ENCODE measurements around the gene CCNE1.
A peak's percentile ranks its signal among the peaks of the same experiment; 100 is the strongest.

Gene CCNE1

DNA sequence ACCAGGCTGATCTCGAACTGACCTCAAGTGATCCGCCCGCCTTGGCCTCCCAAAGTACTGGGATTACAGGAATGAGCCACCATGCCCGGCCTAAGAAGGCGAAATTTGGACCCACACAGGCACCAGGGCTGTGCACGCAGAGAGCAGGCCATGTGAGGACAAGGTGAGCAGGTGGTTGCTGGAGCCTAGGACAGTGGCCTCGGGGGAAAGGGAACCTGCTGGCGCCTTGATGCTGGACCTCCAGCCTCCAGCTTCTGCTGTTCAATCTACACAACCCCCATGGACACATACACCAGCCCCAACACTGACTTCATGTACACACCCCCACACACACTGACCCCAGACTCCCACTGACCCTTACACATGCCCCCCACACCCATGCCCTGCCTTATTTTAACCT, 41.8 kb upstream of the CCNE1 start:
- Histone ChIP-seq H3K79me2 (ENCODE audit: insufficient read depth, low read length) (no peaks in the 10 kb centered on the region), H3K4me3 (ENCODE audit: low read depth in 1 of 2, low read length in 2 of 2) (no peak overlapping the region), H4K20me1 (ENCODE audit: insufficient read depth, low read length) (0 out of 2 replicates have a peak, but pooled peaks cover 3% of the 10 kb centered on the region), H3K36me3 (ENCODE audit: insufficient read depth, low read length) (no peaks in the 10 kb centered on the region), H3K4me1 (ENCODE audit: insufficient read depth, low read length) (no peaks in the 10 kb centered on the region), H3K9ac (ENCODE audit: low read depth, low read length) (no peak overlapping the region), H3K4me2 (ENCODE audit: insufficient read depth, low read length) (no peak overlapping the region), H2AFZ (ENCODE audit: low read depth, low read length) (no peak overlapping the region), H3K27ac (ENCODE audit: low read length) (no peak overlapping the region), H3K9me3 (ENCODE audit: insufficient read depth, low read length, severe bottlenecking) (no peaks in the 10 kb centered on the region), H3K27me3 (ENCODE audit: insufficient read depth, low read length, poor library complexity) (no peaks in the 10 kb centered on the region)
- no peak for DNase-seq
- TF ChIP-seq, protein P1, sequence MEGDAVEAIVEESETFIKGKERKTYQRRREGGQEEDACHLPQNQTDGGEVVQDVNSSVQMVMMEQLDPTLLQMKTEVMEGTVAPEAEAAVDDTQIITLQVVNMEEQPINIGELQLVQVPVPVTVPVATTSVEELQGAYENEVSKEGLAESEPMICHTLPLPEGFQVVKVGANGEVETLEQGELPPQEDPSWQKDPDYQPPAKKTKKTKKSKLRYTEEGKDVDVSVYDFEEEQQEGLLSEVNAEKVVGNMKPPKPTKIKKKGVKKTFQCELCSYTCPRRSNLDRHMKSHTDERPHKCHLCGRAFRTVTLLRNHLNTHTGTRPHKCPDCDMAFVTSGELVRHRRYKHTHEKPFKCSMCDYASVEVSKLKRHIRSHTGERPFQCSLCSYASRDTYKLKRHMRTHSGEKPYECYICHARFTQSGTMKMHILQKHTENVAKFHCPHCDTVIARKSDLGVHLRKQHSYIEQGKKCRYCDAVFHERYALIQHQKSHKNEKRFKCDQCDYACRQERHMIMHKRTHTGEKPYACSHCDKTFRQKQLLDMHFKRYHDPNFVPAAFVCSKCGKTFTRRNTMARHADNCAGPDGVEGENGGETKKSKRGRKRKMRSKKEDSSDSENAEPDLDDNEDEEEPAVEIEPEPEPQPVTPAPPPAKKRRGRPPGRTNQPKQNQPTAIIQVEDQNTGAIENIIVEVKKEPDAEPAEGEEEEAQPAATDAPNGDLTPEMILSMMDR (IDR thresholded peaks at IDR 0.05; ENCODE audit: borderline replicate concordance, extremely low read depth, low read length, poor library complexity, severe bottlenecking), result no peak
- no peak for TF ChIP-seq EZH2 (IDR thresholded peaks at IDR 0.05; ENCODE audit: borderline replicate concordance, low read depth, low read length, severe bottlenecking)
- ATAC-seq (ENCODE audit: insufficient read depth, low read depth), result no peak

DNA sequence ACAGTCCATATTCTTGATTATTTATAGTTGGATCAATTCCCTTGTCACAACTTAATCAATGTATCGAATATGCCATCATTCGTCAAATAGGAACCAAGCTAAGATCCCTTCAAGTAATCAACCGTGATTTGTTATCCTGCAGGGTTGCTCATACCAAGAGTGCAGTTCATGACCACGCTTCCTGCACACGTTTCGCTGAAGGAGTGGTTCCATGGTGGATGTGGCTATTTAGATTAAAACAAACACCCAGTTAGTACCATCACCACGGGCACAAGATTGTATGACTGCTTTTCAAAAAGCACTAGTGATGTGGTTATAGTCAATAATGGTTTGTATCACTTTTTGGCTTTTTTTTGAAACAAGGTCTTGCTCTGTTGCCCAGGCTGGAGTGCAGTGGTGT, 41.1 kb upstream of the CCNE1 start:
- Histone ChIP-seq H3K4me2 (ENCODE audit: insufficient read depth, low read length) (no peak overlapping the region), H4K20me1 (ENCODE audit: insufficient read depth, low read length) (0 out of 2 replicates have a peak, but pooled peaks cover 3% of the 10 kb centered on the region), H3K9me3 (ENCODE audit: insufficient read depth, low read length, severe bottlenecking) (no peaks in the 10 kb centered on the region), H2AFZ (ENCODE audit: low read depth, low read length) (no peak overlapping the region), H3K79me2 (ENCODE audit: insufficient read depth, low read length) (no peaks in the 10 kb centered on the region), H3K4me1 (ENCODE audit: insufficient read depth, low read length) (no peaks in the 10 kb centered on the region), H3K4me3 (ENCODE audit: low read depth in 1 of 2, low read length in 2 of 2) (no peak overlapping the region), H3K9ac (ENCODE audit: low read depth, low read length) (no peak overlapping the region), H3K27ac (ENCODE audit: low read length) (no peak overlapping the region), H3K27me3 (ENCODE audit: insufficient read depth, low read length, poor library complexity) (no peaks in the 10 kb centered on the region), H3K36me3 (ENCODE audit: insufficient read depth, low read length) (no peaks in the 10 kb centered on the region)
- DNase-seq, result no peak
- TF ChIP-seq EZH2 (IDR thresholded peaks at IDR 0.05; ENCODE audit: borderline replicate concordance, low read depth, low read length, severe bottlenecking), result no peak
- TF ChIP-seq, protein P1 (IDR thresholded peaks at IDR 0.05; ENCODE audit: borderline replicate concordance, extremely low read depth, low read length, poor library complexity, severe bottlenecking), result no peak
- ATAC-seq (ENCODE audit: insufficient read depth, low read depth), result no peak

DNA sequence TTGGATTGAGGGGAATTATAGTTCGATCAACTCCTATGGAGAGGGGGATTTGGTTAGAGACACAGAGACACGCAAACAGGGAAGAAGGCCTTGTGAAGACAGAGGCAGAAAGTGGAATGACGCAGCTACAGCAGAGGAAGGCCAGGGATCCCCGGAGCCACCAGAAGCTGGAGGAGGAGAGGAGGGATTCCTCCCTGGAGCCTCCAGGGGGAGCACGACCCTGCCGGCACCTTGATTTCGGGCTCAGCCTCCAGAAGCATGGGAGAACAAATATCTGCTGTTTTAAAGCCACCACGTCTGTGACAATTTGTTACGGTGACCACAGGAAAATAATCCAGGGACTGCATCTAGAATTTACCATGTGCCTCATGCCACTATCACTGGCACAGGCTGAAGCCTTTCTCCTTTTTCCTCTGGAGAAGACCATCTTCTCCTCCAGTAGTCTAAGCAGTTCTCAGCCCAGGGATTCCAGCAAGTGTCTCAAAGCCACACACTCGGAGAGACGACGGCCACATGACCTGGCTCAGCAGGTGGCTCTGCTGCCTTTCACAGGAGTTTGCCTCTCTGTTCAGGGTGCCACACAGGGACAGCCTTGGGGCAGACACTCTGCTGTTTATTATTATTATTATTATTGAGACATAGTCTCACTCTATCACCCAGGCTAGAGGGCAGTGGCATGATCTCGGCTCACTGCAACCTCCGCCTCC, 39.9 kb upstream of the CCNE1 start:
- Histone ChIP-seq H3K36me3 (ENCODE audit: insufficient read depth, low read length) (no peaks in the 10 kb centered on the region), H3K4me1 (ENCODE audit: insufficient read depth, low read length) (no peaks in the 10 kb centered on the region), H3K4me2 (ENCODE audit: insufficient read depth, low read length) (no peak overlapping the region), H2AFZ (ENCODE audit: low read depth, low read length) (no peak overlapping the region), H3K9me3 (ENCODE audit: insufficient read depth, low read length, severe bottlenecking) (no peaks in the 10 kb centered on the region), H4K20me1 (ENCODE audit: insufficient read depth, low read length) (0 out of 2 replicates have a peak, but pooled peaks cover 3% of the 10 kb centered on the region), H3K9ac (ENCODE audit: low read depth, low read length) (no peak overlapping the region), H3K27me3 (ENCODE audit: insufficient read depth, low read length, poor library complexity) (no peaks in the 10 kb centered on the region), H3K79me2 (ENCODE audit: insufficient read depth, low read length) (no peaks in the 10 kb centered on the region), H3K27ac (ENCODE audit: low read length) (no peak overlapping the region), H3K4me3 (ENCODE audit: low read depth in 1 of 2, low read length in 2 of 2) (no peak overlapping the region)
- DNase-seq (peak; percentile 17), ATAC-seq (ENCODE audit: insufficient read depth, low read depth) (no peak)
- no peak for TF ChIP-seq EZH2 (IDR thresholded peaks at IDR 0.05; ENCODE audit: borderline replicate concordance, low read depth, low read length, severe bottlenecking)
- TF ChIP-seq, protein P1 (IDR thresholded peaks at IDR 0.05; ENCODE audit: borderline replicate concordance, extremely low read depth, low read length, poor library complexity, severe bottlenecking), result peak; percentile 65

Data from DND-41 (cell line).